Measurements from ENCODE around the gene AQP5. TPM values are rescaled to one million over a fixed set of nuclear protein-coding genes. Genes with fewer than 3 reads are reported as not detected.

The AQP5 gene
- polyA plus RNA-seq, 4 donors = 2.2 to 3.2 (median 2.6) TPM

GRCh38 chr12:49930515-49931288 lies 31.0 kb upstream of the AQP5 start:
- no peak for DNase-seq (ENCODE audit: low read depth in 4 of 4, low spot score in 2 of 4)

- DNase-seq (ENCODE audit: low read depth in 4 of 4, low spot score in 2 of 4) = no peak
These were observed 29.6 kb upstream of the AQP5 start for GRCh38 chr12:49932023-49932422.

- DNase-seq (ENCODE audit: low read depth in 4 of 4, low spot score in 2 of 4) = peak in 1 of 4 donors; percentile 65
These were observed 29.0 kb upstream of the AQP5 start for GRCh38 chr12:49932533-49933130.

GRCh38 chr12:49933796-49934195 lies 27.9 kb upstream of the AQP5 start:
- DNase-seq (ENCODE audit: low read depth in 4 of 4, low spot score in 2 of 4) = no peak

GRCh38 chr12:49934505-49934904 lies 27.2 kb upstream of the AQP5 start:
- no peak for DNase-seq (ENCODE audit: low read depth in 4 of 4, low spot score in 2 of 4)

GRCh38 chr12:49936925-49937324 lies 24.7 kb upstream of the AQP5 start:
- no peak for DNase-seq (ENCODE audit: low read depth in 4 of 4, low spot score in 2 of 4)

- DNase-seq (ENCODE audit: low read depth in 4 of 4, low spot score in 2 of 4) = no peak
These were observed 23.9 kb upstream of the AQP5 start for GRCh38 chr12:49937639-49938300.

GRCh38 chr12:49939307-49939706 lies 22.4 kb upstream of the AQP5 start:
- DNase-seq (ENCODE audit: low read depth in 4 of 4, low spot score in 2 of 4) = no peak

- DNase-seq (ENCODE audit: low read depth in 4 of 4, low spot score in 2 of 4) = no peak
These were observed 22.0 kb upstream of the AQP5 start for GRCh38 chr12:49939707-49940106.

- DNase-seq (ENCODE audit: low read depth in 4 of 4, low spot score in 2 of 4) = no peak
These were observed 19.8 kb upstream of the AQP5 start for GRCh38 chr12:49941556-49942511.

GRCh38 chr12:49942512-49942893 lies 19.2 kb upstream of the AQP5 start:
- no peak for DNase-seq (ENCODE audit: low read depth in 4 of 4, low spot score in 2 of 4)

- DNase-seq (ENCODE audit: low read depth in 4 of 4, low spot score in 2 of 4) = no peak
These were observed 18.6 kb upstream of the AQP5 start for GRCh38 chr12:49942921-49943624.

GRCh38 chr12:49943625-49943960 lies 18.1 kb upstream of the AQP5 start:
- DNase-seq (ENCODE audit: low read depth in 4 of 4, low spot score in 2 of 4) = no peak

GRCh38 chr12:49944046-49944445 lies 17.6 kb upstream of the AQP5 start:
- DNase-seq (ENCODE audit: low read depth in 4 of 4, low spot score in 2 of 4) = no peak

GRCh38 chr12:49944718-49945117 lies 17.0 kb upstream of the AQP5 start:
- no peak for DNase-seq (ENCODE audit: low read depth in 4 of 4, low spot score in 2 of 4)

GRCh38 chr12:49945394-49946080 lies 16.1 kb upstream of the AQP5 start:
- DNase-seq (ENCODE audit: low read depth in 4 of 4, low spot score in 2 of 4) = peak in 1 of 4 donors; percentile 73

GRCh38 chr12:49946086-49946485 lies 15.6 kb upstream of the AQP5 start:
- DNase-seq (ENCODE audit: low read depth in 4 of 4, low spot score in 2 of 4) = no peak

GRCh38 chr12:49946497-49946896 lies 15.2 kb upstream of the AQP5 start:
- no peak for DNase-seq (ENCODE audit: low read depth in 4 of 4, low spot score in 2 of 4)

- no peak for DNase-seq (ENCODE audit: low read depth in 4 of 4, low spot score in 2 of 4)
These were observed 14.0 kb upstream of the AQP5 start for GRCh38 chr12:49947593-49948226.
